Measurements from ENCODE around the gene TMBIM1.

Gene TMBIM1

DNA sequence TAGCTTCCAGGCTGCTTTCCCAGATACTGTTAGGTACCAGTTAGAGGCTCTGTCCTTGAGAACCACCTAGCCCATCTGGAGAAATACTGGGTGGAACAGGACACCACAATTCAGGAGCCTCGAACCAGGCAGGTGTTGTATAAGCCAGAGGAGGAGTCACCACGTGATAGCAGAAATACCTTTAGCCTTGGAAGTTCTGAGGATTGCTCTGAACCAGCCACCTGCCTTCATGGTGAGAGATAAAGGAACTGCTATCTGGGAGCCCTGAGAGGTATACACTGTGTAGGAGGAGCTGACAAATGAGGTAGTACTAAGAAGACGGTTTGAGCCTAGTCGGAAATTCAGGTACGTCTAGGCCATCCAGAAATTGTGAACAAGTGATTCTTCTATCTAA, 39.1 kb downstream of the TMBIM1 start:
- DNase-seq, result no peak

DNA sequence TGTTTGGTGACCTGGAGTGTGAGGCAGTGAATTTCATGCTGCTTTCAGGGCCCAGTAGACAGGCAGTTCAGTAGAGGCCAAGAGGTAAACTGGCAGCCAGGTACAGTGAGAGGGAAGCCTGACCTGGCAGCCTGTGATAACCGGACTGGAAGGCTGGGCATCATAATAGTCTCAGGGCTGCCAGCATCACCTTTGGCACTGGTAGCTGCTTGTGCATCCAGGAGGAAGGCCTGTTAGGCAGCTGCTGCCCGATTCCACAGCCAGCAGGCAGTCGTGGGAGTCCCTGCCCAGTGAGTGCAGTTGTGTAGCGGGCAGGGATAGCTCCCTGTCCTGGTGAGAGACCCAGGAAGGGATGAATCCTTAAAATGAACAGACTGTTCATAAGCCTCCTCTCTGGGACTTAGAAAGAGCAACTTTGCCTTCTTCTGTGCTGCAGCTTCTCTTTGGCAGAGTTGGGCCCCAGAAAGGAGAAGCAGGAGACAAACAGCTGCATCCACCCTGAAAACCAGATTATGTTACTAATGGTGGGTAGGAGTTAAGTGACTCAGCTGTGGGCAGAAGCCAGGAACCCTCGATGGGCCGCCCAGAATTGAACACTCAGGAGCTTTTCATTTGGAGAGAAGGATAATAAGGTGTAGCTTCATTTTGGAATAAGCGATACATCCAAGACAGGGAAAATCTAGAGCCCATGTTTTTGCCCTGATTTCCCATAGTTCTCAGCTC, 39.6 kb downstream of the TMBIM1 start:
- no peak for DNase-seq

DNA sequence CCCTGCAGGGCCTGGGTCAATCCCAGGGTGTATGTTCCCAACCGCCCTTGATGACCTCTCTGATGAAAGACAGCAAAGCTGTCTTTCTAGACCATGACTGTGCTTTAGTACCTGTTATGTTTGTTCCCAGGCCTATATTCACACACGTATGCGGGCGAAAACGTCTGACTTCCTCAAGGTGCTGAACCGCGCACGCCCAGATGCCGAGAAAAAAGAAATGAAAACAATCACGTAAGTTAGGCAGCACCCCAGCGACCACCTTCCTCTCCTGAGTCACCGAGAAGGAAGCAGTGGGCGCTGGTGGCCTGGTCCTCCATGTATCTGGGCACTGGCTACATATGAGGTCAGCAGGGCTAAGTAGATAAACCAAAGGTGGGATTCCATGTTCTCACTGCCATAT, 42.6 kb downstream of the TMBIM1 start:
- no peak for DNase-seq

GRCh38 chr2:218245214-218245613, 47.1 kb downstream of the TMBIM1 start:
- DNase-seq, result no peak

GRCh38 chr2:218244665-218245064, 47.6 kb downstream of the TMBIM1 start:
- no peak for DNase-seq

GRCh38 chr2:218244204-218244603, 48.1 kb downstream of the TMBIM1 start:
- DNase-seq, result no peak

DNA sequence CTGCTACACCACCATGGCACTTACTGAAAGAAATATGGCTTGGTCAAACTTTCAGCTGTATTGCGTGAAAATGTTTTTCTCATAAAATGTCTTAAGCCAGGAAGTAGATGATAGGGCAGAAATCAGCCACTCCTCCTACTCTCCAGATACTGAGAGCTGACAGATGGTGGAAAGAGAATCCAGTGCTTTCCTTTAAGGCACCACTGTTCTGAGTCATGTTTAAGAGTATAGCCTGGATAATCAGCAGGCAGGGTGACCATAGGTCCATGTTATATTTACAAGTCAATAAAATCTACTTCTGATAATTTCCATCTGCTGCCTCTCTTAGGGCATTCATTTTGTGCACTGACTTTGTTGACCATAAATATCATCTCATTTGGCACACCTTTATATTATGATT, 53.4 kb downstream of the TMBIM1 start:
- DNase-seq, result no peak

DNA sequence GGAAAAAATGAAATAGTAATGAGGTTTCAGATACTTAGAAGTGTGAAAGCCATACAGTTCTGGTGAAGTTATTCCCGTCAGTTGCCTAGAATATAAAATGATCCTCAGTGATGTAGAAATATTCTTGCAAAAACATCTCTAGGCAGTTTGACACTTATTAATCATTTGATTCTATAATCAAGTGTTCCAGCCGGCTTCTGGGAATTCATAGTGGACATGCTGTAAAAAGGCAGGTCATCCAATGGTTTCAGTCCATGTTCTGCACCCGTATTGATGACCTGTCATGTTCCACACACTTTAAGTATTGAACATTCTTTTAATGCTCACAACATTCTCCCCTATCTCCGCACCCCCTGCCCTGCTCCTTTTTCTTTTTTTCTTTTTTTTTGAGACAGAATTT, 55.5 kb downstream of the TMBIM1 start:
- DNase-seq, result no peak

- DNase-seq, result no peak
These were observed 57.3 kb downstream of the TMBIM1 start for GRCh38 chr2:218235017-218235416.

GRCh38 chr2:218234521-218234920, 57.8 kb downstream of the TMBIM1 start:
- no peak for DNase-seq

- DNase-seq, result no peak
These were observed 58.8 kb downstream of the TMBIM1 start for GRCh38 chr2:218233543-218233942.

- DNase-seq, result no peak
These were observed 61.4 kb downstream of the TMBIM1 start for GRCh38 chr2:218230882-218231281.

- no peak for DNase-seq
These were observed 62.5 kb downstream of the TMBIM1 start for GRCh38 chr2:218229851-218230250.

DNA sequence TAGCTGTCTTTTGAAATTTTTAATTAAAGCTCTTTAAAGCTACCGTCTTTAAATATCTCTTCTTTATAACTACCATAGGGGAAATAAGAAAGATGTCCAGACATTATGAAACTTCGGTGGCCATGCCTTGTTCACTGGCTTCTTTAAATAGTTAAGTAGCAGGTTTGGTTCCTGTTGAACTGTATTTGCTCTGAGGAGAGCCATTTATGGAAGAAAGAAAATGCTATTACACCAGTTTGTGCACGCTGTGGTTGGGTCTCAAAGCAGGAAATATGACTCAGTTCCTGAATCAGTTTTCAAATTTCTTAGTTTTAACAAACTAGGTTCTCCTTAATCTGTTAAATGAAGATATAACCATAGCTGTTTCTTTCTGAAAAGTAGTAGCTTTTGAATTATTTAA, 63.1 kb downstream of the TMBIM1 start:
- DNase-seq, result no peak

- no peak for DNase-seq
These were observed 63.8 kb downstream of the TMBIM1 start for GRCh38 chr2:218228366-218229090.

DNA sequence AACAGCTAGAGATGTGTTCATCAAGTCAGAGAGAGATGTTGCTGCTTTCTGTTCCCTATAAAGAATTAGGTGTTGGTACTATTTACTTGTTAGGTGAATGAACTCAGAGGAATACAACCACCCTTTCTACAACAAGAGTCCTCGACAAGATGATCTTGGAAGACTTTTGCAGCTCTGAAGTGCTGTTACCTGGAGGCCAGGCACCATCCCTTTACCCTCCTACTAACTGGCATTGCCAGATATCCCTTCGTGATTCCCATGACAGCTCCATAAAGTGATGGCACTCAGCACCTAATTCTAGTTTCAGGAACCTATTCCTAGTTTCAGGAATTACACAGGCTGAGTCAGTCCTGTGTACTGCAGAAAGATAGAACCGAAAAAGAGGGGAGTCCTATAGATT, 65.4 kb downstream of the TMBIM1 start:
- no peak for DNase-seq

All from stimulated activated CD4-positive, alpha-beta T cell treated with anti-CD3 and anti-CD28 coated beads, Interleukin-12 subunit alpha, Interleukin-12 subunit beta, amount 100 ng/mL, for 4 hours (primary cell).